NCI-H2029 (cell line): ENCODE results near the gene ZSCAN26.

Source experiments
- DNase-seq: peaks from one replicate; lab custom pipeline; 2025; lab: John Stamatoyannopoulos, UW

Gene ZSCAN26

GRCh38 chr6:28322661-28323060 lies 55.7 kb downstream of the ZSCAN26 start:
- peak; percentile 83 for DNase-seq

- peak; percentile 61 for DNase-seq
Observed at GRCh38 chr6:28323813-28324424, 57.0 kb downstream of the ZSCAN26 start.

GRCh38 chr6:28326371-28326948 lies 59.5 kb downstream of the ZSCAN26 start:
- no peak for DNase-seq
